Mesothelial cell of epicardium (in vitro differentiated cells): Measurements from ENCODE around the gene BANP. TPM values are rescaled to one million over a fixed set of nuclear protein-coding genes. Genes with fewer than 3 reads are reported as not detected.

Experiments
- DNase-seq, 2 experiments: peaks; one replicate each; pipeline ENCODE4 v3.0.0; 2021; ENCODE audit warnings: low spot score in 2 of 2; ENCODE audit not compliant: unreplicated experiment in 2 of 2
- H3K27ac Mint-ChIP-seq: 2 replicates; pipeline ENCODE4 v1.8.0; 2021; ENCODE audit warnings: mixed read lengths
- H3K27me3 Mint-ChIP-seq: 2 replicates; pipeline ENCODE4 v1.8.0; 2021; ENCODE audit warnings: low read depth, mixed read lengths
- H3K36me3 Mint-ChIP-seq: 2 replicates; pipeline ENCODE4 v1.8.0; 2021; ENCODE audit warnings: mixed read lengths
- H3K4me1 Mint-ChIP-seq: 2 replicates; pipeline ENCODE4 v1.8.0; 2021; ENCODE audit warnings: mixed read lengths
- H3K4me3 Mint-ChIP-seq: 2 replicates; pipeline ENCODE4 v1.8.0; 2021; ENCODE audit warnings: mild to moderate bottlenecking, moderate library complexity, mixed read lengths
- H3K9me3 Mint-ChIP-seq: 2 replicates; pipeline ENCODE4 v1.8.0; 2021; ENCODE audit warnings: mixed read lengths
- CTCF ChIP-seq: fragments of 200-600 bp; sonication (generic); IDR thresholded peaks from one replicate; pipeline ENCODE4 v1.5.0; 2021; ENCODE audit warnings: antibody characterized with exemption; ENCODE audit not compliant: unreplicated experiment
- total RNA-seq: library from RNA; stranded (reverse); gene quantifications from 3 replicates; pipeline ENCODE4 v1.2.1, GENCODE V29; 2021

The BANP gene
- total RNA-seq, 1 donor from 2014 or later, result 43.6 TPM

GRCh38 chr16:88064889-88065746 lies 113.9 kb downstream of the BANP start:
- no peak for TF ChIP-seq CTCF
- DNase-seq, result no peak
- H3K9me3 Mint-ChIP-seq, result no peaks in the 10 kb centered on the region
- no peaks in the 10 kb centered on the region for H3K27me3 Mint-ChIP-seq
- no peak overlapping the region for H3K4me3 Mint-ChIP-seq
- H3K27ac Mint-ChIP-seq, result peak overlapping the region; percentile 34
- peaks cover 16% of the 10 kb centered on the region for H3K36me3 Mint-ChIP-seq
- peaks cover 25% of the 10 kb centered on the region for H3K4me1 Mint-ChIP-seq

- H3K27me3 Mint-ChIP-seq, result no peaks in the 10 kb centered on the region
- no peaks in the 10 kb centered on the region for H3K9me3 Mint-ChIP-seq
- peaks cover 25% of the 10 kb centered on the region for H3K4me1 Mint-ChIP-seq
- DNase-seq, result peak in 1 of 2 experiments; percentile 17
- peak overlapping the region; percentile 43 for H3K27ac Mint-ChIP-seq
- no peak overlapping the region for H3K4me3 Mint-ChIP-seq
- TF ChIP-seq CTCF, result no peak
- H3K36me3 Mint-ChIP-seq, result peaks cover 16% of the 10 kb centered on the region
Observed at GRCh38 chr16:88065747-88066142, 114.5 kb downstream of the BANP start.

GRCh38 chr16:88066234-88066633 lies 115.0 kb downstream of the BANP start:
- Mint-ChIP-seq H3K27ac (peak overlapping the region; percentile 43), H3K36me3 (peaks cover 16% of the 10 kb centered on the region), H3K4me1 (peaks cover 23% of the 10 kb centered on the region), H3K27me3 (no peaks in the 10 kb centered on the region), H3K4me3 (no peak overlapping the region), H3K9me3 (no peaks in the 10 kb centered on the region)
- DNase-seq, result no peak
- no peak for TF ChIP-seq CTCF

GRCh38 chr16:88066680-88067529 lies 115.7 kb downstream of the BANP start:
- no peak overlapping the region for H3K4me3 Mint-ChIP-seq
- peaks cover 19% of the 10 kb centered on the region for H3K4me1 Mint-ChIP-seq
- no peak for TF ChIP-seq CTCF
- H3K36me3 Mint-ChIP-seq, result peaks cover 18% of the 10 kb centered on the region
- peak overlapping the region; percentile 43 for H3K27ac Mint-ChIP-seq
- no peaks in the 10 kb centered on the region for H3K9me3 Mint-ChIP-seq
- DNase-seq, result peak in 1 of 2 experiments; percentile 16
- no peaks in the 10 kb centered on the region for H3K27me3 Mint-ChIP-seq

GRCh38 chr16:88067530-88068411 lies 116.5 kb downstream of the BANP start:
- TF ChIP-seq CTCF, result no peak
- H3K4me1 Mint-ChIP-seq, result peaks cover 11% of the 10 kb centered on the region
- no peaks in the 10 kb centered on the region for H3K27me3 Mint-ChIP-seq
- peaks cover 18% of the 10 kb centered on the region for H3K36me3 Mint-ChIP-seq
- H3K9me3 Mint-ChIP-seq, result no peaks in the 10 kb centered on the region
- peak in 1 of 2 experiments; percentile 15 for DNase-seq
- no peak overlapping the region for H3K27ac Mint-ChIP-seq
- no peak overlapping the region for H3K4me3 Mint-ChIP-seq
